Astrocyte of the cerebellum (primary cell): ENCODE measurements around the gene PIEZO1.

Experiments used
- DNase-seq: peaks from one replicate; pipeline ENCODE4 v3.0.0-alpha.2; 2011; ENCODE audit warnings: low read depth
- H3K4me3 ChIP-seq: 2 replicates; pipeline ENCODE4 v1.5.1; 2011; ENCODE audit warnings: mild to moderate bottlenecking, low read depth, low read length, moderate library complexity
- in situ Hi-C: cut with HindIII; loops from 2 replicates; pipeline ENCODE4 v1.10.0; 2017; ENCODE audit warnings: low sequenced_read_pairs
- TF ChIP-seq, protein P1 (sequence below): IDR thresholded peaks from 2 replicates; pipeline ENCODE4 v1.5.1; 2012; ENCODE audit warnings: low read length, low read depth, moderate library complexity, mild to moderate bottlenecking; ENCODE audit errors: missing control alignments

Gene PIEZO1

DNA sequence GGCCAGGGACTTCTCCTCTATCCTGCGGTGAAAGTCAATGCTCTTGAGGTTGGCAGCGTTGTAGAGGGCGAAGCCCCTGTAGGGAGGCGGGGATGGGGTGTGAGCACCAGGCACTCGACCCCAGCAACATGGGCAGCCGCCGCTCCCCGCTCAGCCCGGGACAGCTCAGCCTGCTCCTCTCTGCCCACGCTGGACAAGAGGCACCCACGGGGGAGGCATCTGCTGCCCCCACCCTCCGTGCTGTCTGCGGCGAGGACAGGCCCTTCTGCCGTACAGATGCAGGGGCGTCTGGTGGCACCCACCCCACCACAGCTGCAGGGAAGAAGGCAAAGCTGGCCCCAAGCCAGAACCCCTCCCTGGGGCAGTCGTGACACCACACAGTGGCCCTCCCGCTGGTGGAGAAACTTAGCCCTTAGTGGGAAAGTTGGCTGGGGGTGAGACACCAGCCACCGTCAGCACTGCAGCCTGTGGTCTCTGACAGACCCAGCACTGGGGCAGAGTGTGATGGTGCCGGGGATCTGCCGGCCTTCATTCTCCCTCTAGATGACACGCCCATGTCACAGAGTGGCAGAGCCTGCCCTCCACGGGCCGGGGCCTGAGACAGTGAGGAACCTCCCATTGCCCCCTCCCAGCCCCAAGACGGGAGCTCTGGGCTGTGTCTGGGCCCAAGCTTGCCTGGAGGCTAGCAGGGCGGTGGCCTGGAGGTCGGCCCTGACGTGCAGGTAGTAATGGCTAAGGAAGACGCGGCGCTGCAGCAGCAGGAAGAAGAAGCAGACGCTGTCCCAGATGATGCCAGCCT is 59.2 kb downstream of the PIEZO1 start:
- TF ChIP-seq, protein P1, sequence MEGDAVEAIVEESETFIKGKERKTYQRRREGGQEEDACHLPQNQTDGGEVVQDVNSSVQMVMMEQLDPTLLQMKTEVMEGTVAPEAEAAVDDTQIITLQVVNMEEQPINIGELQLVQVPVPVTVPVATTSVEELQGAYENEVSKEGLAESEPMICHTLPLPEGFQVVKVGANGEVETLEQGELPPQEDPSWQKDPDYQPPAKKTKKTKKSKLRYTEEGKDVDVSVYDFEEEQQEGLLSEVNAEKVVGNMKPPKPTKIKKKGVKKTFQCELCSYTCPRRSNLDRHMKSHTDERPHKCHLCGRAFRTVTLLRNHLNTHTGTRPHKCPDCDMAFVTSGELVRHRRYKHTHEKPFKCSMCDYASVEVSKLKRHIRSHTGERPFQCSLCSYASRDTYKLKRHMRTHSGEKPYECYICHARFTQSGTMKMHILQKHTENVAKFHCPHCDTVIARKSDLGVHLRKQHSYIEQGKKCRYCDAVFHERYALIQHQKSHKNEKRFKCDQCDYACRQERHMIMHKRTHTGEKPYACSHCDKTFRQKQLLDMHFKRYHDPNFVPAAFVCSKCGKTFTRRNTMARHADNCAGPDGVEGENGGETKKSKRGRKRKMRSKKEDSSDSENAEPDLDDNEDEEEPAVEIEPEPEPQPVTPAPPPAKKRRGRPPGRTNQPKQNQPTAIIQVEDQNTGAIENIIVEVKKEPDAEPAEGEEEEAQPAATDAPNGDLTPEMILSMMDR = no peak
- DNase-seq = no peak
- in situ Hi-C loops = no loop called here
- no peak overlapping the region for H3K4me3 ChIP-seq

DNA sequence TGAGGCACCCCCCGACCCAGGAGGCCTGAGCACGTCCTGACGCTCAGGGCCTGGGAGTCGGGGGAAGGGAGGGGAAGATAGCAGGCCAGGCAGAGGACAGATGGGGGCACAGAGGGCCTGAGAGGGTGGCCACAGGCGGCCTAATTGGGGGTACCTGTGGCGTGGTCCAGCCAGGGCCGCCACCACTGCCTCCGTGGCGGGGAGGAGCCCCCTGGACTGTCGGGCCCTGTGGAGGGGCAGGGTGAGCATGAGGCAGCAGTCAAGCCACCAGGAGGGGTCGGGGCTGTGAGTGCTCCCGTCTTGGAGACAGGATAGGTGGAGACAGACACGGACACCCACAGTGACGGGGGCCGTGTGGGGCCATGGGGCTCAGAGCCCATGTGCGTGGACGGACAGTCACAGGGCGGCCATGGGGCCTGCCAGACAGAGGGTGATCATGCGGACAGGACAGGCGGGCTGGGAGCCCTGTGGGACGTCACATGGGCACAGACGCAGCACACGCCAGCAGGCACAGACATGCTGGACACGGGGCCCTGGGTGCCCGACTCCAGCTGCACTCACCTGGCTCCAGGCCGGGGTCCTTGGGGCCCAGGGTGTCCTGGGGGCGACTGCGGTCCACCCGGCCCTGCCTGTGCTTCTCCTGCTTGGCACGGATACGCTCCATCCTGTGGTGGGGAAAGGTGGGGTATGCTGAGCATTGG is 60.0 kb downstream of the PIEZO1 start:
- TF ChIP-seq, protein P1 = no peak
- in situ Hi-C loops = no loop called here
- no peak for DNase-seq
- no peak overlapping the region for H3K4me3 ChIP-seq

DNA sequence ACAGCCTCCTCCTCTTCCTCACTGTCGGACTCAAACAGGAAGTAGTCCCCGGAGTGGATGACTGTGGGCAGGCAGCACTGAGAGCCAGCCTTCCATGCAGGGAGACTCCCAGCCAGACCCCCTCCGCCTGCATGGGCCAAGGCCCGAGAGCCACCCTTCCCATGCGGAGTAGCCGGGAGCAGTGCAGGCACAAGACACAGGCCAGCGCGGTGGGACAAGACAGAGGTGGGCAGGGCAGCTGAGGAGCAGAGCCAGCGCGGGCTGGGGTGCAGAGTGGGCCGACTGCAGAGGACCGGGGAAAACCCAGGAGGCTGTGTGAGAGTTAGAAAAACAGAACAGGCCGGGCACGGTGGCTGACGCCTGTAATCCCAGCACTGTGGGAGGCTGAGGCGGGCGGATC is 61.1 kb downstream of the PIEZO1 start:
- no peak overlapping the region for H3K4me3 ChIP-seq
- in situ Hi-C loops = no loop called here
- TF ChIP-seq, protein P1 = no peak
- no peak for DNase-seq

DNA sequence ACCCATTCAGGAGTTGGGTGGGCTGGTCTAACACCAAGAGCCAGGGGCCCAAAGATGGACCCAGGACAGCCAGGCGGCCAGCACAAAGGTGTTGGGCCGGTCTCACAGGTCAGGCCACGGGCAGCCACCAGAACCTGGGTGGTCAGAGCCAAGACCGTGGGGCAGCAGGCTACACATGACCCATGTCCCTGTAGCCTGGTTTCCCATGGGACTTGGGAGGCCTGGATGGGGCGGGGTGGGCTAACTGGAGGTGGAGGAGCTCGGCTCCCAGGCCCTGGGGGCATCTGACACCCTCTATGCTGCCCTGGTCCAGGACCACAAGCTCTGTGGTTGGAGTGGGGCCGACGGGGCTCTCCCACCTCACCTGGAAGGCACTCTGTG is 61.5 kb downstream of the PIEZO1 start:
- TF ChIP-seq, protein P1 = no peak
- H3K4me3 ChIP-seq = no peak overlapping the region
- in situ Hi-C loops = no loop called here
- DNase-seq = no peak

DNA sequence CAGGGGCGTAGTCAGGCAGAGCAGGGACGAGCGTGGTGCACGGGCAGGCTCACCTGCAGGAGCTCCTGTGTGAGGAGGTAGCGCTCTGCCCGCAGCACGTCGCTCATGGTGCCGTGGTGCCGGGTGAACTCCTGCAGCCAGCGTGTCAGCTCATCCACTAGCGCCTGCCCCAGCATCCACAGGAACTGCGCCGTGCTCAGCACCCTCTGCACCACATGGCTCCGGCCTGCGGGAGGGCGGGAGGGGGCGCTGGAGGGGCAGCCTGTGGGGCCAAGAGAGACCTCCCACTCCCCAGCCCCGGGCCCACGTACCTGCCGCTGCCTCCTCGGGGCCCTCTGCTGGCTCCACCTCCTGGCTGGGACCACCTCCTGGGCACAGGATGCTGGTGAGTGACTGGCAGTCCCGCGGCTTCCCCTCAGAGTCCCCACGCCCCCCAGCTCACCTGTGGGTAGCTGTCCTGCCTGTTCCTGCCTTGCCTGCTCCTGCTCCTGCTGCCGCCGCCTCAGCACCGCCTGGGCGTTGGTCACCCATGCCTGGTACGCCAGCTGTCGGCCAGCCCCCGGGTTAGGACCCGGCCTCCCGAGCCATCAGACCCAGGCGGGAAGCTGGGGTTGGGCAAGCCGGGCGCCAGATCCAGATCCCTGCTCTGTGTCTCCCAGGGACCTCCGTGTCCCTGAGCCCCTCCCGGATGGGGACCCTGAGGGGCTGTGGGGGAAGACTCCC is 62.1 kb downstream of the PIEZO1 start:
- in situ Hi-C loops = no loop called here
- no peak overlapping the region for H3K4me3 ChIP-seq
- TF ChIP-seq, protein P1 = no peak
- no peak for DNase-seq
